ENCODE results near the gene SCAMP4. TPM values are rescaled to one million over a fixed set of nuclear protein-coding genes. Genes with fewer than 3 reads are reported as not detected.
A peak's percentile ranks its signal among the peaks of the same experiment; 100 is the strongest.

The SCAMP4 gene
- total and polyA plus RNA-seq, 2 donors (not counting 1 experiment from before 2014, with no cell fraction given) = 16.9 to 29.7 TPM

- peaks cover 48% of the 10 kb centered on the region for H3K79me2 ChIP-seq (ENCODE audit: control insufficient read depth, insufficient read depth, low read length)
- H3K9me3 ChIP-seq (ENCODE audit: control insufficient read depth, insufficient read depth, low read depth, low read length) = no peaks in the 10 kb centered on the region
- H3K4me1 ChIP-seq (ENCODE audit: control insufficient read depth, extremely low read depth, insufficient read depth, low read length) = peaks cover 8% of the 10 kb centered on the region
- no peak overlapping the region for H3K4me2 ChIP-seq (ENCODE audit: extremely low read depth, insufficient read depth, low read length)
- H3K4me3 ChIP-seq (replicated peaks in 1 of 4; ENCODE audit: control extremely low read depth in 1 of 4, insufficient read depth in 1 of 4, low read depth in 3 of 4, low read length in 4 of 4) = no peak overlapping the region
- DNase-seq (ENCODE audit: low read depth in 2 of 2) = no peak
- no peak overlapping the region for H3K27ac ChIP-seq (ENCODE audit: insufficient read depth, low read length)
- no peaks in the 10 kb centered on the region for H3K27me3 ChIP-seq (ENCODE audit: control insufficient read depth, insufficient read depth, low read length)
- peaks cover 5% of the 10 kb centered on the region for H3K36me3 ChIP-seq (ENCODE audit: control insufficient read depth, insufficient read depth, low read length)
- no peaks in the 10 kb centered on the region for H4K20me1 ChIP-seq (ENCODE audit: control insufficient read depth, extremely low read depth, insufficient read depth, low read length)
- TF ChIP-seq CTCF (conservative IDR thresholded peaks at IDR 0.05 in 1 of 2, IDR thresholded peaks at IDR 0.05 in 1 of 2; ENCODE audit: low read depth in 1 of 2, low read length in 2 of 2) = no peak
- no peak for TF ChIP-seq EZH2 (IDR thresholded peaks at IDR 0.05; ENCODE audit: low read length, missing control alignments)
- no peak overlapping the region for H2AFZ ChIP-seq (ENCODE audit: low read length)
- H3K9ac ChIP-seq (ENCODE audit: insufficient read depth, low read length) = no peak overlapping the region
These were observed 2.6 kb downstream of the SCAMP4 start for GRCh38 chr19:1907563-1908363.

- Histone ChIP-seq H4K20me1 (ENCODE audit: control insufficient read depth, extremely low read depth, insufficient read depth, low read length) (no peaks in the 10 kb centered on the region), H3K9ac (ENCODE audit: insufficient read depth, low read length) (no peak overlapping the region), H2AFZ (ENCODE audit: low read length) (no peak overlapping the region), H3K27ac (ENCODE audit: insufficient read depth, low read length) (no peak overlapping the region), H3K4me2 (ENCODE audit: extremely low read depth, insufficient read depth, low read length) (no peak overlapping the region), H3K4me3 (replicated peaks in 1 of 4; ENCODE audit: control extremely low read depth in 1 of 4, insufficient read depth in 1 of 4, low read depth in 3 of 4, low read length in 4 of 4) (no peak overlapping the region), H3K36me3 (ENCODE audit: control insufficient read depth, insufficient read depth, low read length) (peaks cover 10% of the 10 kb centered on the region), H3K27me3 (ENCODE audit: control insufficient read depth, insufficient read depth, low read length) (no peaks in the 10 kb centered on the region), H3K4me1 (ENCODE audit: control insufficient read depth, extremely low read depth, insufficient read depth, low read length) (peaks cover 6% of the 10 kb centered on the region), H3K9me3 (ENCODE audit: control insufficient read depth, insufficient read depth, low read depth, low read length) (no peaks in the 10 kb centered on the region), H3K79me2 (ENCODE audit: control insufficient read depth, insufficient read depth, low read length) (peaks cover 54% of the 10 kb centered on the region)
- DNase-seq (ENCODE audit: low read depth in 2 of 2) = no peak
- TF ChIP-seq EZH2 (IDR thresholded peaks at IDR 0.05; ENCODE audit: low read length, missing control alignments) = no peak
- no peak for TF ChIP-seq CTCF (conservative IDR thresholded peaks at IDR 0.05 in 1 of 2, IDR thresholded peaks at IDR 0.05 in 1 of 2; ENCODE audit: low read depth in 1 of 2, low read length in 2 of 2)
These were observed 3.1 kb downstream of the SCAMP4 start for GRCh38 chr19:1908364-1908678.

GRCh38 chr19:1909761-1910080 lies 4.5 kb downstream of the SCAMP4 start:
- Histone ChIP-seq H2AFZ (ENCODE audit: low read length) (no peak overlapping the region), H3K27me3 (ENCODE audit: control insufficient read depth, insufficient read depth, low read length) (no peaks in the 10 kb centered on the region), H3K4me2 (ENCODE audit: extremely low read depth, insufficient read depth, low read length) (peak overlapping the region; percentile 11), H3K4me1 (ENCODE audit: control insufficient read depth, extremely low read depth, insufficient read depth, low read length) (peaks cover 6% of the 10 kb centered on the region), H3K36me3 (ENCODE audit: control insufficient read depth, insufficient read depth, low read length) (peaks cover 12% of the 10 kb centered on the region), H3K27ac (ENCODE audit: insufficient read depth, low read length) (no peak overlapping the region), H3K4me3 (replicated peaks in 1 of 4; ENCODE audit: control extremely low read depth in 1 of 4, insufficient read depth in 1 of 4, low read depth in 3 of 4, low read length in 4 of 4) (peak overlapping the region in 1 of 4 experiments; percentile 10), H3K9me3 (ENCODE audit: control insufficient read depth, insufficient read depth, low read depth, low read length) (no peaks in the 10 kb centered on the region), H3K9ac (ENCODE audit: insufficient read depth, low read length) (no peak overlapping the region), H3K79me2 (ENCODE audit: control insufficient read depth, insufficient read depth, low read length) (peaks cover 62% of the 10 kb centered on the region), H4K20me1 (ENCODE audit: control insufficient read depth, extremely low read depth, insufficient read depth, low read length) (no peaks in the 10 kb centered on the region)
- TF ChIP-seq CTCF (conservative IDR thresholded peaks at IDR 0.05 in 1 of 2, IDR thresholded peaks at IDR 0.05 in 1 of 2; ENCODE audit: low read depth in 1 of 2, low read length in 2 of 2) = no peak
- TF ChIP-seq EZH2 (IDR thresholded peaks at IDR 0.05; ENCODE audit: low read length, missing control alignments) = no peak
- no peak for DNase-seq (ENCODE audit: low read depth in 2 of 2)

Measured in fibroblast of lung (primary cell).